ENCODE data around the gene GRM8.

Gene GRM8

DNA sequence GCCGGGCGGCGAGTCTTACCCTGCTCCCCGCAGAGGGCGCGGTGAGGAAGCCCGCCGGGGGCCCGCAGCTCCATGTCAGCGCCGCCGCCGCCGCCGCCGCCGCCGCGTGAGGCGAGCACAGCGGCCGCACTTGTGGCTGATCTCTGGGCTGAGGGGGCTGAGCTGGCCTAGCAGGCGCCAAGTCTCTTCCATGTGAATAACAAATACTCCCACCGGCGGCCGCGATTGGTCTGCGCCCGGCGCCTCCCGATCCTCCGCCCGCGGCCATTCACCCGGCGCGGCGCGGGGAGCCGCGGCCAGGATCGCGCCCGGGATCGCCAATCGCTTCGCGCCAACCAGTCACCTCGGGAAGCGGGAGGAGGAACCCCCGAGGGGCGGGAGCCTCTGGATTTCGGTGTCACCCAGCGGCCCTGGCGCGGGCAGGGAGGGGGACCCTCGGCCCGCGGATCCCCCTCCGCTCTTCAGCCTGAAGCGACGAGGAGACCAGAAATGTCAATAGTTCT lies at the start of gene GRM8:
Gene GRM8 (minus strand): TSS at position 164 of the 503 bp plus-strand sequence.
- Histone ChIP-seq H3K4me3 (ENCODE audit: low read length) (peak within 1 kb of the TSS; percentile 85), H3K4me1 (ENCODE audit: control insufficient read depth, insufficient read depth, low read length) (no peaks in the 10 kb centered on the region; the same call in 1 of the 2 replicates), H3K27me3 (ENCODE audit: control insufficient read depth, insufficient read depth, low read length) (peaks cover 40% of the 10 kb centered on the region), H3K9me3 (ENCODE audit: control insufficient read depth, insufficient read depth, low read length) (no peaks in the 10 kb centered on the region), H3K27ac (ENCODE audit: low read length) (no peak within 1 kb of the TSS), H3K36me3 (ENCODE audit: control insufficient read depth, insufficient read depth, low read length) (no peaks in the 10 kb centered on the region)
- DNase-seq (ENCODE audit: low read depth, low spot score) = no peak
- WGBS (ENCODE audit: insufficient coverage, insufficient read length) = no CpG with 5 or more reads among the region's 62 CpGs

DNA sequence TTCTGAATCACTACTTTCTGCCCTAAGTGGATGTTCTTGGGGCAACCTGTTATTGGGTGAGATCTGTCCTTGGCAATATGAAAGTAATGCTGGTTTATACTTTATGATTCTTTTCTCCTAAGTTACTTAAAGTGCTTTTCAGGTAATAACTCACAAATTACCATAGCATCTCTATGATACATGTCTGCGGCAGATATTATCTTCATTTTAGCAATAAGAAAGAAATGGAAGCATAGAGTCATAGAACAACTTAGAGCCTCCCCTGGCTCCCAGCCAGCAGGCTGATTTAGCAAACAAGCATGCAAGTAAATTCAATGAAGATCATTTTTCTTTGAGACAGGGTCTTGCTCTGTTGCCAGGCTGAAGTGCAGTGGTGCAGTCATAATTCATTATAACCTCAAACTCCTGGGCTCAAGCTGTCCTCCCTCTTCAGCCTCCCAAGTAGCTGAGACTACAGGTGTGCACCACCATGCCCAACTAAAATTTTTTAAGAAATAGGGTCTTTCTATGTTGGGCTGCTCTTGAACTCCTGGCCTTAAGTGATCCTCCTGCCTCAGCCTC lies 38.1 kb upstream of the GRM8 start:
- Histone ChIP-seq H3K27me3 (ENCODE audit: control insufficient read depth, insufficient read depth, low read length) (no peaks in the 10 kb centered on the region), H3K36me3 (ENCODE audit: control insufficient read depth, insufficient read depth, low read length) (no peaks in the 10 kb centered on the region), H3K9me3 (ENCODE audit: control insufficient read depth, insufficient read depth, low read length) (no peaks in the 10 kb centered on the region), H3K27ac (ENCODE audit: low read length) (no peak overlapping the region), H3K4me1 (ENCODE audit: control insufficient read depth, insufficient read depth, low read length) (no peaks in the 10 kb centered on the region), H3K4me3 (ENCODE audit: low read length) (no peak overlapping the region)
- no peak for DNase-seq (ENCODE audit: low read depth, low spot score)
- no CpG with 5 or more reads among the region's 1 CpG for WGBS (ENCODE audit: insufficient coverage, insufficient read length)

DNA sequence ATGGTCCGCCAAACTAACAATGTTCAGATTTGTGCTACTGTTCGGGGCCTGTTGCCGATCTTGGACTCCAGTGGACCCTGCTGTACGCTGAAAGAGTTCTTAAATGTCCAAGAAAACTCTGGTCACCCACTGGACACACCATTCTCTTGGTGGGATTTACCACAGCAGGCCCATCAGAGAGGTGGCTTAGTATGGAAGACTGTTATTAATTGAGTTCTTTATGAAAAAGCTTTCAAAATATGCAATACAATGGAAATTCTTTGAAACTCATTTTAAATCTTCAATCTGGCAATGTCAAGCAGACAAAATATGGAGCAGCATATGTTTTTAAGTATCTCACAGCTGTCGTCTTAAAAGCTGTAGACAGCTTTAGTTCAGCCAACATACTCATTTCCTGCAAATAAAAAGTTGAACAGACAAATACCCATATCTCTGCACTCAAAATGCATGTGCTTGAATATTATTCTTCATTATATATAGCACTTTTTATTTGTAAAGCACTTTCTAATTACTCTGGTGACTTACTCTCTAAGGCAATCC lies 37.4 kb upstream of the GRM8 start:
- Histone ChIP-seq H3K9me3 (ENCODE audit: control insufficient read depth, insufficient read depth, low read length) (no peaks in the 10 kb centered on the region), H3K4me3 (ENCODE audit: low read length) (no peak overlapping the region), H3K36me3 (ENCODE audit: control insufficient read depth, insufficient read depth, low read length) (no peaks in the 10 kb centered on the region), H3K27ac (ENCODE audit: low read length) (no peak overlapping the region), H3K27me3 (ENCODE audit: control insufficient read depth, insufficient read depth, low read length) (no peaks in the 10 kb centered on the region), H3K4me1 (ENCODE audit: control insufficient read depth, insufficient read depth, low read length) (no peaks in the 10 kb centered on the region)
- WGBS (ENCODE audit: insufficient coverage, insufficient read length) = no CpG with 5 or more reads among the region's 5 CpGs
- DNase-seq (ENCODE audit: low read depth, low spot score) = no peak

DNA sequence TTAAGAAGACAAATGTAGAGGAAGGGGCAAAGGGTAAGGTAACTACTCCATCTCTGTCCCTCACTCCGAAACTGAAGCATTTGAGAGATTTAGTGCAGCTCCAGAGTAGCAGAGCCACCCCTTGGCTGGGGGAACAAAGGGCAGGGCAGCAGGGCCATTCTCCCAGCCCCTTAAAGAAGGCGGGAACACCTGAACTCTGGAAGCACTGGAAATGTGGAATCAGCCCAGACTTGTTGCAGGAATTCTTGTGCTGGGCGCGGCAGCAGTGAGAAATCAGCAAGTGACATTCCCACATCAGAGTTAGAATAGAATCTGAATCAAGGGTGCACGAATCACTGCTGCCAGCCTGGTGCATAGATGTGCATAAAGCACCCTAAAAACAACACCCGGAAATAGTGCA lies 34.4 kb upstream of the GRM8 start:
- no peaks in the 10 kb centered on the region for H3K27me3 ChIP-seq (ENCODE audit: control insufficient read depth, insufficient read depth, low read length)
- H3K4me3 ChIP-seq (ENCODE audit: low read length) = no peak overlapping the region
- no peaks in the 10 kb centered on the region for H3K4me1 ChIP-seq (ENCODE audit: control insufficient read depth, insufficient read depth, low read length)
- peak; percentile 1 for DNase-seq (ENCODE audit: low read depth, low spot score)
- no peaks in the 10 kb centered on the region for H3K9me3 ChIP-seq (ENCODE audit: control insufficient read depth, insufficient read depth, low read length)
- no peaks in the 10 kb centered on the region for H3K36me3 ChIP-seq (ENCODE audit: control insufficient read depth, insufficient read depth, low read length)
- H3K27ac ChIP-seq (ENCODE audit: low read length) = no peak overlapping the region
- WGBS (ENCODE audit: insufficient coverage, insufficient read length) = no CpG with 5 or more reads among the region's 6 CpGs

DNA sequence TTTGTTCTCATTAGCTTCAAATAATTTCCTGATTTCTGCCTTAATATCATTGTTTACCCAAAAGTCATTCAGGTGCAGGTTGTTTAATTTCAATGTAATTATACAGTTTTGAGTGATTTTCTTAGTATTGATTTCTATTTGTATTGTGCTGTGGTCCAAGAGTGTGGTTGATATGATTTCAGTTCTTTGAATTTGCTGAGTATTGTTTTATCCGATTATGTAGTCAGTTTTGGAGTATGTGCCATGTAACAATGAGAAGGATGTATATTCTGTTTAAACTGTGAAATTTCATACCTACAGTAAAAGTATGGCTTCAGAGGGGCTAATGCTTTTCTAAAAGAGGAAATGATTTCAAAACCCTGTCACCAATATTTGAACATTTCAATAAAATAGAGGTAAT lies 17.4 kb upstream of the GRM8 start:
- H3K9me3 ChIP-seq (ENCODE audit: control insufficient read depth, insufficient read depth, low read length) = no peaks in the 10 kb centered on the region
- H3K27me3 ChIP-seq (ENCODE audit: control insufficient read depth, insufficient read depth, low read length) = no peaks in the 10 kb centered on the region
- H3K4me1 ChIP-seq (ENCODE audit: control insufficient read depth, insufficient read depth, low read length) = no peaks in the 10 kb centered on the region
- H3K27ac ChIP-seq (ENCODE audit: low read length) = no peak overlapping the region
- WGBS (ENCODE audit: insufficient coverage, insufficient read length) = no CpG with 5 or more reads among the region's 1 CpG
- H3K36me3 ChIP-seq (ENCODE audit: control insufficient read depth, insufficient read depth, low read length) = no peaks in the 10 kb centered on the region
- no peak overlapping the region for H3K4me3 ChIP-seq (ENCODE audit: low read length)
- no peak for DNase-seq (ENCODE audit: low read depth, low spot score)

DNA sequence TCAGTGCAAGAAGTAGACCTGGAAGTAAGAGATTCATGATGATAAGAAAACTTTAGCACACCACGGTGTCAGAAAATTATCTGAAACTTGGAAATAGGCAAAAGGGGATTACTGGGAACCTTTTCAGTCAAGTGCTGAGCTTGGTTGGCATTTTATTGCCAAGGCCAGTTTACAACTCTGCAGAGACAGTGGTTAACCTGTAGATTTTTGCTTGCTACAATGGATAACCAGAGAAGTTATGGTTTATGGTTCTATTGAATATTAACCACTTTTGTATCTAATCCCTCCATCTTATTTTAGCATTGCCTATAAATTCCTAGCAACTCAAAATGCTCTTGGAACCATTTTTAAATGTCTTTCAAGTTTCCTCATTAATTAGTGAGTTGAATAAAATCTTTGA lies 13.3 kb upstream of the GRM8 start:
- no peaks in the 10 kb centered on the region for H3K36me3 ChIP-seq (ENCODE audit: control insufficient read depth, insufficient read depth, low read length)
- no peak overlapping the region for H3K27ac ChIP-seq (ENCODE audit: low read length)
- no peaks in the 10 kb centered on the region for H3K9me3 ChIP-seq (ENCODE audit: control insufficient read depth, insufficient read depth, low read length)
- no peaks in the 10 kb centered on the region for H3K27me3 ChIP-seq (ENCODE audit: control insufficient read depth, insufficient read depth, low read length)
- DNase-seq (ENCODE audit: low read depth, low spot score) = no peak
- H3K4me3 ChIP-seq (ENCODE audit: low read length) = no peak overlapping the region
- no peaks in the 10 kb centered on the region for H3K4me1 ChIP-seq (ENCODE audit: control insufficient read depth, insufficient read depth, low read length)
- no CpG with 5 or more reads among the region's 1 CpG for WGBS (ENCODE audit: insufficient coverage, insufficient read length)

DNA sequence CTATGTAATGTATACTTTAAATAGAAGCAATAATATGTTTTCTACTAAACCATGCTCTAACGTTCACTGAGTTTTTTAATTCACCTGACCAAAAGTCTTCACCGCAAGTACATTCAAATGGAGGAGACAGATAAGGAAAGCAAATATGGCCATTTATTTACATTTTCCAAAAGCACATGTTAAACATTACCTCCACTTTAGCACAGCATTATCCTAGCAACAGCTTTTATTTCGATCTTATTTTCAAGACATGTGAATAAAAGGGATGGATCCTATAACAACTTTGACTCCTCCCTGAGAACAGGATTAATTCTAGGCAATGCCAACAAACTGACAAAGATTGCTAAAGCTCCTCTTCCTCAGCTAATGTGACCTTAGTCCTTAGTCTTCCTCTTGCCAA lies 11.5 kb upstream of the GRM8 start:
- WGBS (ENCODE audit: insufficient coverage, insufficient read length) = no CpG with 5 or more reads among the region's 3 CpGs
- H3K4me1 ChIP-seq (ENCODE audit: control insufficient read depth, insufficient read depth, low read length) = no peaks in the 10 kb centered on the region
- no peak for DNase-seq (ENCODE audit: low read depth, low spot score)
- no peaks in the 10 kb centered on the region for H3K27me3 ChIP-seq (ENCODE audit: control insufficient read depth, insufficient read depth, low read length)
- H3K36me3 ChIP-seq (ENCODE audit: control insufficient read depth, insufficient read depth, low read length) = no peaks in the 10 kb centered on the region
- H3K4me3 ChIP-seq (ENCODE audit: low read length) = no peak overlapping the region
- H3K27ac ChIP-seq (ENCODE audit: low read length) = no peak overlapping the region
- H3K9me3 ChIP-seq (ENCODE audit: control insufficient read depth, insufficient read depth, low read length) = no peaks in the 10 kb centered on the region

DNA sequence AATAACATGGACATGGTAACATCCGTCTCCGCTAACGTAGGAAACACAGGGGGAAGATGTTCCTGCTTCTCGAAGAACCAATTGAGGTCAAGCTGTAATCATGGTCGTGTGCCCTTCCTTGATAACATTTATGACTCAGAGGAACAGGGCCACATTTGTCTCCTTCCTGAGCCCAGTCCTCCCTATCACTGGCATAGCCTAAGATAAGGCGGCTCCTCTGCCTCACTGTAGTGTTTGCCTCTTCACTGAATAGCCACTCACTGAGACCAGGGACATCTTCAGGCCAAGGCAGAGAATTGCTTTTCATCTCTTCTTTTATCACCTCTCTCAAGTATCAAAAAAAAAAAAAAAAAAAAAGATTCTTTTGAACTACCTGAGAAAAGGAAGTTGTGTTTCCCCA lies 5.4 kb upstream of the GRM8 start:
- peaks cover 5% of the 10 kb centered on the region; the same call in 1 of the 2 replicates for H3K27me3 ChIP-seq (ENCODE audit: control insufficient read depth, insufficient read depth, low read length)
- H3K4me3 ChIP-seq (ENCODE audit: low read length) = no peak overlapping the region
- no peaks in the 10 kb centered on the region; the same call in 1 of the 2 replicates for H3K4me1 ChIP-seq (ENCODE audit: control insufficient read depth, insufficient read depth, low read length)
- H3K27ac ChIP-seq (ENCODE audit: low read length) = no peak overlapping the region
- H3K9me3 ChIP-seq (ENCODE audit: control insufficient read depth, insufficient read depth, low read length) = no peaks in the 10 kb centered on the region
- DNase-seq (ENCODE audit: low read depth, low spot score) = no peak
- H3K36me3 ChIP-seq (ENCODE audit: control insufficient read depth, insufficient read depth, low read length) = no peaks in the 10 kb centered on the region
- no CpG with 5 or more reads among the region's 6 CpGs for WGBS (ENCODE audit: insufficient coverage, insufficient read length)

DNA sequence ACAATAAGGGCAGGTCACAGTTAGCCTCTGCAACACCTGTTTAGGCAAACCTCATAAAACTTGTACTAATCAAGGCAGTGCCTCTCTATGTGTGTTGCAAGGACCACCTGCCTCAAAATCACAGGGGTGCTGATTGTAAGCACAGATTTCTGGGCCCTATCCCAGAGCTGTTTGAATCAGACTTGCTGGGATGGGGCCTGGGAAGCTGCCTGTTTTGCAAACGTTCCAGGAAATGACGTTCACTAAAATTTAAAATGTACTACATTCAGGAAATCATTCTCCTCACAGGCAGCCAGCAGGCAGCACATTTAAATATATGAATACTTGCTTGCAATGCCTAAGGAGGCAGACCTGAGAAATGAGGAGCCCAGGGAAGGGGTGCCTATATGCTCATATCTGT lies 4.3 kb upstream of the GRM8 start:
- no peak for DNase-seq (ENCODE audit: low read depth, low spot score)
- WGBS (ENCODE audit: insufficient coverage, insufficient read length) = no CpG with 5 or more reads among the region's 2 CpGs

DNA sequence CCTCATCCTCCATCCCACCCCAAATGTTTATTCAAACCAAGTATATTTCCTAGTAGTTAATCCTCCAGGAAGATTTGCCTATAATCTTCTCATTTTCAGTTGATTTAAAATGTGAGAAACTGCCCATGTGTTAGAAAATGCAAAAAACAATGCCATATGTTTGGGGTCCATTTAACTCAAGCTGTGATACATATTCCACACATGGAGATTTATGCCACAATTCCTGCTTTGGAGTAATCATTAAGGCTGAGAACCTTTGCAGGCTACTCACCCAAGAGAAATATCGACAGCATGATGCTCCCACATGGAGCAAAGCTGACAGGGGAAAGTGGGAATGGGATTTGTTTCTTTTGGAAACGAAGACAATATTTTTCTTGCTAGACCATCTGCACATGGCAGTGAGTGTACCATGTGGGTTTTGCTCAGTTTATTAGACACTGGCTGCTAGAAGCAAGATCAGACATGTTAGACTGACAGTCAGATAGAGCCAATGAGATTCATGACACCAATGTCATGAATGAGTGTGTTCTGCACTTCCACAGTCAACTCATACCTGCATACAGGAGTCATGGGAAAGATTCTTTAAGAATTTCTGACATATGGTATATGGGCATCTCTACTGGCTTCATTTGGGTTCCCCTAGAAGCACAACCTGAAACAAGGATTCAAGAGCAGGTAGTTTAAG lies 3.4 kb upstream of the GRM8 start:
- WGBS (ENCODE audit: insufficient coverage, insufficient read length) = no CpG with 5 or more reads among the region's 2 CpGs
- Histone ChIP-seq H3K36me3 (ENCODE audit: control insufficient read depth, insufficient read depth, low read length) (no peaks in the 10 kb centered on the region), H3K27ac (ENCODE audit: low read length) (no peak overlapping the region), H3K9me3 (ENCODE audit: control insufficient read depth, insufficient read depth, low read length) (no peaks in the 10 kb centered on the region), H3K4me1 (ENCODE audit: control insufficient read depth, insufficient read depth, low read length) (no peaks in the 10 kb centered on the region; the same call in 1 of the 2 replicates), H3K27me3 (ENCODE audit: control insufficient read depth, insufficient read depth, low read length) (peaks cover 16% of the 10 kb centered on the region), H3K4me3 (ENCODE audit: low read length) (no peak overlapping the region)
- no peak for DNase-seq (ENCODE audit: low read depth, low spot score)

More for the DNA sequence above, 4.3 kb upstream of the GRM8 start:
- Histone ChIP-seq H3K27ac (ENCODE audit: low read length) (no peak overlapping the region), H3K36me3 (ENCODE audit: control insufficient read depth, insufficient read depth, low read length) (no peaks in the 10 kb centered on the region), H3K4me3 (ENCODE audit: low read length) (no peak overlapping the region), H3K9me3 (ENCODE audit: control insufficient read depth, insufficient read depth, low read length) (no peaks in the 10 kb centered on the region), H3K27me3 (ENCODE audit: control insufficient read depth, insufficient read depth, low read length) (peaks cover 8% of the 10 kb centered on the region; the same call in 1 of the 2 replicates), H3K4me1 (ENCODE audit: control insufficient read depth, insufficient read depth, low read length) (no peaks in the 10 kb centered on the region; the same call in 1 of the 2 replicates)

Measured in iPS DF 6.9 (cell line).